Posterior cingulate gyrus (tissue), 11 donors: ENCODE results near the gene CBARP.

Experiments used
- DNase-seq, 10 donors: peaks; one replicate each; pipeline versions ENCODE4 v3.0.0 to v3.0.0-alpha.2; 2020 to 2021; ENCODE audit warnings: mixed read lengths in 3 of 10
- intact Hi-C: fragments of 100-400 bp; cut with DNase I; formaldehyde crosslinking; loops from one replicate; pipeline ENCODE4 v1.15.1; 2023

The CBARP gene

DNA sequence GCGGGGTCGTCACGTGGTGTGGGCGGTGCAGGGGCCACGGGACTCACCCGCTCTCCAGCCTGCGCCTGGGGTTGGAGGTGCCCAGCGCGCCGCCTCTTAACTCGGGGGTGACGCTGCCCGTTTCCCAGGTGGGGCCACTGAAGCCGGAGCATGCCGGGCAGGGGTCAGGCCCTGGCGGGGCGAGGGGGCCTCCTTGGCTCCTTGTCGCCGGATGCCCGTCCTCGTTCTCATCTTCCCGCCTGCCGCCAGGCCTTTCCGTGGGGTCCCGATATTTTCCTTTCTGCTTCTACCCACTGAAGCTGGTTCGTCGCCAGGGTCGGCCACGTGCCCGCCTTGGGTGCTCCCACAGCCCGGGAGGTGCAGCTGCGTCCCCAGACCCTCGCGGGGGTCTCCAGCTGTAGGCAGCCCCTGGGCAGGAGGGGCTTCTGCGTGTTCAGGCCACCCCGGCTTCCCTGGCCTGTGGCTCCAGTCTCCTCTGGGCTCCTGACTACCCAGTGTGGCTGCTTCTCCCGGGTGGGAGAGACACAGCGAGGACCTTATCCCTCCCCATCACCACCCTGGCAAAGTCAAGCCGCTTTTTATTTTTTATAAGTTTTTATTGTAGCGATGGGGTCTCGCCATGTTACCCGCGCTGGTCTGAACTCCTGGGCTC is 38.3 kb upstream of the CBARP start:
- intact Hi-C loops = loop anchor here (5.0 to 10.0 kb wide), 2 partner anchors 81 to 159 kb away; partner anchors contain the start of gene RPS15
- no peak for DNase-seq

DNA sequence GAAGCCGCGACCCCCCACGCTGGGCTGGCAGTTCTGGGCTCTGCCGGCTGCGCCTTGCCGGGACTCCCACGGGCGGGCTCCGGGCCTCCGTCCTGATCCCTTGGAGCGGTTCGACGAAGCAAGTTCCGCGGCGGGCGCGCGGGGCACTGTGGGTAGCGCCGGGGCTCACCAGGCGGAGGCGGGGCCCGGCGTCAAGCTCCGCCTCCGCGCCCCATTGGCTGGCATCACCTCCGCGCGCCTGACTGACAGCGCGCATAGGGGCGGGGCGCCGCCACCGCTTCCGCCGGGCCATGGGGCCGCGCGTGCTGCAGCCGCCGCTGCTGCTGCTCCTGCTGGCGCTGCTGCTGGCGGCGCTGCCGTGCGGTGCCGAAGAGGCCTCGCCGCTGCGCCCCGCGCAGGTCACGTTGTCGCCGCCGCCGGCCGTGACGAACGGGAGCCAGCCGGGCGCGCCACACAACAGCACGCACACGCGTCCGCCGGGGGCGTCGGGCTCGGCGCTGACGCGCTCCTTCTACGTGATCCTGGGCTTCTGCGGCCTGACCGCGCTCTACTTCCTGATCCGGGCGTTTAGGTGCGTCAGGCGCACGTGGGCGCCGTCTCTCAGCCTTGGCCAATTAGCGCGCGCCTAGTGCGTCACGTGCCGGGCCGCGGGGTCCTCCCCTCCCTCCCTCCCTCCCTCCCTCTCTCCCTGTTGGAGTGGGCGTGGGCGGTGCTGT is 37.6 kb upstream of the CBARP start, which contains the start of gene FAM174C:
Gene FAM174C (plus strand): TSS at position 271 of the 716 bp plus-strand sequence. CDS start 20 bp downstream, at position 291.
- DNase-seq = peak; percentile 89 to 99 (median 96)
- intact Hi-C loops = loop anchor here (5.0 to 10.0 kb wide), 2 partner anchors 82 to 159 kb away; partner anchors contain the start of gene RPS15

DNA sequence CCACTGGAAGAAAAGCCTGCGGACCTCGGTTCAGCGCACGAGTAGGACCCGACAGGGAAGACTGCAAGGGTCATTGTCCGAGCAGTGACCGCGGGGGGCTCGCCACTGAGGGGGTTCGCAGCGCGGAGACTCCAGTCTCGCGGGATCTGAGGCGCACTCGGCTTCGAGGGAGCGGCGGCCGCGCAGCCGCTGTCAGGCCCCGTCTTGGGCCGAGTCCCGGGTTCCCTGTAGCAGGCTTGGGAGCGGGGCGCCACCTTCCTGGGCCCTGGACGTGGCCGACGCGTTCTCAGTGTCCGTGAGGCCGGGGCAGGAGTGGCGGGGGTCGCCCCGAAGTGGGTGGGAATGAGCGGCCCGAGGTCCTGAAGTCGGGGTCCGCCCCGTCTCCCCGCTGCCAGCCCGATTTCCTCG is 37.1 kb upstream of the CBARP start:
- no peak for DNase-seq
- intact Hi-C loops = loop anchor here (5.0 to 10.0 kb wide), 2 partner anchors 82 to 160 kb away; partner anchors contain the start of gene RPS15

DNA sequence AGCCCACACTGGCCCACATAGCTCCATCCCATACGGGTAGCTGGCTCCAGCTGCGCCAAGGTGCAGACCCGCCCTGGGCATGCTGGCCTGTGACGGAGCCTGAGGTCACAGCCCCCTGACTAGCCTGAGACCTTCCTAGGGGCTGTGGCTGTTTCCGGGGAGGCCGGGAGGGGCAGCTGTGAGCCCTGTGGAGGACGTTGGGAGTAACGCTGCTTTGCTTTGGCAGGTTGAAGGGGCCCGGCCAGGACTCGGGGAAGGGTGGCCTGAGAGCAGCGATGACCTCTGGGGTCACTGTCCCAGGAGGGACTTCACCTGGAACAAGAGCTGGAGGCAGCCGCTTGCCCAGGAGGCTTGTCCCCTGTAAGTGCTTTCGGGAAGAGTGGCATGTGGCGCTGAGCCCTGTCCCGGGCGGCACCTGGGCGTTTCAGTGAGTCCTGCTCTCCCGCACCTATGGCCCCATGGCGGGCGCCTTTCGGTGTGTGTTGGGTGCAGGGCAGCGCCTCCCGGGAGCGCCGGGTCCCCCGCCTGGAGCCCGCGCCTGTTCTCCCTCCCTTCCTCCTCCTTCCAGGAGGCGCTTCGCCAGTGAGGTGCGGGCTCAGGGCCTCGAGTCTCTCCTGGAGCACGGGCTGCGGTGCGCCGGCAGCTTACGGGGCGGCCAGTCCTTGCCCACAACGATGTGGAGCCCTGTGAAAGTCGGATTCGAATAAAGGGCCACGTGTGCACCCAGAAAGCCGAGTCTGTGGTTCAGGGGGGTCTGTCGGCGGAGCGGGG is 36.5 kb upstream of the CBARP start:
- no peak for DNase-seq
- intact Hi-C loops = loop anchor here (10.0 kb wide), 1 partner anchor 161 kb away; the partner anchor contains the start of gene RPS15

DNA sequence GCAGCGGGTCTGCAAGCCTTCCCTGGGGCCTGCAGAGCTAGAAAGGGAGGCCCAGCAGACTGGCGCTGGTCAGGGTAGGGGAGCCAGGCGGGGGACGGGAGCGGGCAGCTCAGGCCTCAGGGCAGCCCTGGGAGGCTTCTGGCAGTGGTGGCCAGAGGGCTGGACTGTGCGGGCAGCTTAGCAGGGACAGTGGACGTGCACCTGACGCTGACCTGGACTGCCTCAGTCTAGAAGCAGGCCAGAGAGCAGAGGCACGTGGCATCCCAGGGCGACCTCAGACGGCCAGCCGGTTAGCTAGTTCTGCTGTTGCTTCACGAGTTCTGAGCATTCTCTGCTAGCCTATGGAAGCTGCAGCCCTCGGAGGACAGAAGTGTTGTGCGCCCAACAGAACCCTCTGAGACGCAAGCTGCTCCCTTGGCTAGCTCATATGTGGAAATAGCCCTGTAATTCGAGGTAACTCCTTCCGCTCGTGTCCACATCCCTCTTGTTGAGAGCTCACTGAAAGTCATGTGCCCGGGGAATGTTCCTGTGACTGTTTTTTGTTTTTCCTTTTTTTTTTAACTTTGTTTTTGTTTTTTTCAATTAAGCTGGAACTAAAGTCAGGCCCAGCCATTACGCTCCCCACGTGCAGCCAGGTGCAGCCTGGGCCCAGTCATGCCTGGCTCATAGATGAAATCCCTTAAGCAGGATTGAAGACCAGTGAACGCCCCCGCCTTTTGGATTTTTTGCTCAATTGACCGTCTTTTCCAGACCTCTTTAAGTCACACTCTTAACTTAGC is 35.6 kb upstream of the CBARP start:
- DNase-seq = no peak
- intact Hi-C loops = loop anchor here (10.0 kb wide), 1 partner anchor 161 kb away; the partner anchor contains the start of gene RPS15

DNA sequence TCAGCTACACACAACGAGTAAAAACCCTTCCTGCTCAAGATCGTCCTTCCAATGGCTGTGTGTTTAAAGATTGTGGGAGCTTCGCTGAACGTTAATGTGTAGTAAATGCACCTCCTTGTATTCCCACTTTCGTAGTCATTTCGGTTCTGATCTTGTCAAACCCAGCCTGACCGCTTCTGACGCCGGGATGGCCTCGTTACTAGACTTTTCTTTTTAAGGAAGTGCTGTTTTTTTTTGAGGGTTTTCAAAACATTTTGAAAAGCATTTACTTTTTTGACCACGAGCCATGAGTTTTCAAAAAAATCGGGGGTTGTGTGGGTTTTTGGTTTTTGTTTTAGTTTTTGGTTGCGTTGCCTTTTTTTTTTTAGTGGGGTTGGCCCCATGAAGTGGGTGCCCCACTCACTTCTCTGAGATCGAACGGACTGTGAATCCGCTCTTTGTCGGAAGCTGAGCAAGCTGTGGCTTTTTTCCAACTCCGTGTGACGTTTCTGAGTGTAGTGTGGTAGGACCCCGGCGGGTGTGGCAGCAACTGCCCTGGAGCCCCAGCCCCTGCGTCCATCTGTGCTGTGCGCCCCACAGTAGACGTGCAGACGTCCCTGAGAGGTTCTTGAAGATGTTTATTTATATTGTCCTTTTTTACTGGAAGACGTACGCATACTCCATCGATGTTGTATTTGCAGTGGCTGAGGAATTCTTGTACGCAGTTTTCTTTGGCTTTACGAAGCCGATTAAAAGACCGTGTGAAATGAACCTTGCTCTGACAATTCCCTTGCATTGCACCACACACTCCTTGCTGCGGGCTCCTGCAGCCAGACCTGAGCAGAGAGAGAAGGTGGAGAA is 34.8 kb upstream of the CBARP start:
- no peak for DNase-seq
- intact Hi-C loops = loop anchor here (10.0 kb wide), 1 partner anchor 162 kb away; the partner anchor contains the start of gene RPS15

DNA sequence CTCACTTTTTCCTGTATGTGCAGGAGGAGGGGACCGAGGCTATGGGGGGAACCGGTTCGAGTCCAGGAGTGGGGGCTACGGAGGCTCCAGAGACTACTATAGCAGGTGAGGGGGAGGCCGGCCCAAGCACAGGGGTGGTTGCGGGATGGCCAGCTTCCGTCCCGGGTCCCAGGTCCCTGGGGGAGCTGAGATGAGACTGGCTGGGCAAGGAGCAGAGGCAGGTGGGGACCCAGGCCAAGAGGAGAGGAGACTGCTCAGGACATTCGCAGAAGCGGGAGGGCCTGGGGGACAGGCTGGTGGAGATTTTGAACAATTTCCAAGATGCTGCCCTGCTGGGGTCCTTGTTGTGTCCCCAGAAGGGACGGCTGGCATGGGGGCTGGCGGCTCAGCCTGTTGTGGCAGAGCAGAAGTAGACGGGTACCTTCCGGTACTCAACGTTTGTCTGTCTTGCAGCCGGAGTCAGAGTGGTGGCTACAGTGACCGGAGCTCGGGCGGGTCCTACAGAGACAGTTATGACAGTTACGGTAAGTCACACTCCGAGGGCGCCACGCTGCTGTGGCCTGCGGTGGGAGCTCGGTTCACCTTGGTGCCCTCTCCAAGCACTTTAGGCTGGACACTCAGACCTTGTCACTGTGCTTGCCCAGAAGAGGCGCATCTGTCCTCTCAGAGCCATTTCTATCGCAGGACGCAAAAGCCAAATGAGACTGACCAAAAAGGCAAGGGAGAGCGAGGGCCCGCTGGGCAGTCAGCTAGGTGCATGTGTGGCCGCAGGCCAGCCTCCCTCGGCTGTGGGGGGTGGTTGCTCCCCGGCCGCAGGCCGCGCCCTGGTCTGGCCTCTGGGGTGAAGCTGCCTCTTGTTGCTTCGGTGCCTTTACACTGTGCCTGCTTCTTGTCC is 34.0 kb upstream of the CBARP start:
- no peak for DNase-seq
- intact Hi-C loops = loop anchor here (10.0 kb wide), 1 partner anchor 163 kb away; the partner anchor contains the start of gene RPS15

DNA sequence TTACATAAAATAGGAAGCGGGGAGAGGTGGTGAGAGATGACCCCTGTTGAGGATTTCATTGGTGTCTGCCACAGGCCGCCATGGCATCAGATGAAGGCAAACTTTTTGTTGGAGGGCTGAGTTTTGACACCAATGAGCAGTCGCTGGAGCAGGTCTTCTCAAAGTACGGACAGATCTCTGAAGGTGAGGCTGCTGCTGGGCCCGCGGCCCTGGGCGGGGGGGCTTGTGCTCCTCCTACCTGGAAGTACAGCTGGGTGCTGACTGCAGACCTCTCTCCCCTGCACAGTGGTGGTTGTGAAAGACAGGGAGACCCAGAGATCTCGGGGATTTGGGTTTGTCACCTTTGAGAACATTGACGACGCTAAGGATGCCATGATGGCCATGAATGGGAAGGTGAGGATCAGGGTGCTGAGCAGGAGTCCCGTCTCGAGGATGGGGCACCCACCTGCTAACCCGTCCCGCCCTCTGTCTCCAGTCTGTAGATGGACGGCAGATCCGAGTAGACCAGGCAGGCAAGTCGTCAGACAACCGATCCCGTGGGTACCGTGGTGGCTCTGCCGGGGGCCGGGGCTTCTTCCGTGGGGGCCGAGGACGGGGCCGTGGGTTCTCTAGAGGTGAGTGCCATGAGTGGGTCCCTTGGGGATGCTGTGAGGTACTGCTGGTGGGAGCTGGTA is 33.2 kb upstream of the CBARP start:
- DNase-seq = no peak
- intact Hi-C loops = loop anchor here (10.0 kb wide), 1 partner anchor 164 kb away; the partner anchor contains the start of gene RPS15

DNA sequence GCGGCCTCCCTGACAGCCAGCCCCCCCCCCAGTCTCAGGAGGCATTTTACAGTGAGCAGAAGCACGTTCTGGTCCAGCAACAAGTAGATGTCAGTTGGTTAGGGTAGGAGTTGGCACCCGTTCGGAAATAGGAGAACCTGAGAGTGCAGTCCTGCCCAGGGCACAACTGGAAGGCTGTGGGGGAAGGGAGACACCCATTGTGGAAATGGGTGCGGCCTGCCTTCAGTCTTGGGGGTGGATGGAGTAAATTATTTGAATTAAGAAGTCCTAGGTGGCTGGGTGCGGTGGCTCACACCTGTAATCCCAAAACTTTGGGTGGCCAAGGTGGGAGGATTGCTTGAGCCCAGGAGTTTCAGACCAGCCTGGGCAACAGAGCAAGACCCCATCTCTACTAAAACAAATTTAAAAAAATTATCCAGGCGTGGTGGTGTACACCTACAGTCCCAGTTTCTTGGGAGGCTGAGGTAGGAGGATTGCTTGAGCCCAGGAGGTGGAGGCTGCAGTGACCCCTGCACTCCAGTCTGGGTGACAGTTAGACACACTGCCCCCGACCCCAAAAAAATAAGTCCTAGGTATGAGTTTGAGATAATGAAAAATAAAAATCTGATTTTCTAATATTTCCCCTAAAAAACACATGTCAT is 32.5 kb upstream of the CBARP start:
- no peak for DNase-seq
- intact Hi-C loops = loop anchor here (10.0 kb wide), 1 partner anchor 164 kb away; the partner anchor contains the start of gene RPS15

DNA sequence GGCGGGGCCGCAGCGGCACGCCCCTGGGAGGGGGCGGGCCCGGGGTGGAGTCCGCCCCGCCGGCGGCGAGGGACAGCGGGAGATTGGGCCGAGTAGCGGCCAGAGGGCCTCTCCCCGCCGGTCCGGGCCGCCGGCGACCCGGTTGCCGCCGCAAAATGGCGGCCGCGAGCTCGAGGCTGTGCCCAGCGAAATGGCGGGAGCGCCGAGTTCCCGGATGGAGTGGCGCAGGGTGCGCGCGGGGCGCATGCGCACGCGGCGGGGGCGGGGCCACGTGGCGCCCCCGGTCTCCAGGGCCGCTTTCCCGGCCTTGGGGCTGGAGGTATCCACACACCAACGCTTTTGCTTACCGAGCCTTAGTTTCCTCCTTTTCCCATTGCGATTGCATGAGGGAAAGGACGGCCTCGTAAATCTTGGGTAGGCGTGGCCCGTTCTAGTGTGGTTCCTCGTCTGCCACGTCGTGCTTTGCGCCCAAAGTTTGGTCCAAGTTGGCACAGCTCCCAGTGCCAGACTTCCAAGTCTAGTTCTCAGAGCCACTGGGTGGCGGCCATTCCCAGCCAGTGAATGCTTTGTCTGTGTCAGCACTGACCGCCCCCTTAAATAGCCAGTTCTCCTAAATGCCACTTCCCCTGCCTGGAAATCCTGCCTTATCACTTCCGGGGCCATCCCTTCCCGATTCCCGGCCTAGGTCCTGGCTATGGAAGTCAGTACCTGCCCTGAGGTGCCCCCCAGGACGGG is 31.8 kb upstream of the CBARP start:
- peak; percentile 70 to 96 (median 77) for DNase-seq

DNA sequence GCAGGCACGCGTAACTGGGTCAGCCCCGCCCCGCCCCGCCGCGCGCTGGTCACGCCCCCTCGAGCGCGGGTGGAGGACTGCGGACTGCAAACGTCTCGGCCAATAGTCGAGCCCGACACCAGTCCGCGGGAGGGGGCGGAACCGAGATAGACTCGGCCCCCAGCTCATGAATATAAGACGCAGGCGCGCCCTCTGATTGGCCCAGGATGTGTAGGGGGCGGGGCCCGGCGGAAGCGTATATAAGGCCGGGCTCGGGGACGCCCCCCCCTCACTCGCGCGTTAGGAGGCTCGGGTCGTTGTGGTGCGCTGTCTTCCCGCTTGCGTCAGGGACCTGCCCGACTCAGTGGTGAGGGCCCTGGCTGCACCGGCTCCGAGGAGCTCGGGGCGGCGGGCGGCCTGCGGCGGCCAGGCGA is 31.3 kb upstream of the CBARP start, which contains the start of gene CIRBP:
Gene CIRBP (plus strand): TSS at position 268 of the 413 bp plus-strand sequence. CDS start 1,602 bp downstream, outside the sequence.
- DNase-seq = peak; percentile 99 to 100 (median 100)
- intact Hi-C loops = no loop called here

More for the DNA sequence above, 31.8 kb upstream of the CBARP start:
- intact Hi-C loops = loop anchor here (10.0 kb wide), 1 partner anchor 165 kb away; the partner anchor contains the start of gene RPS15

DNA sequence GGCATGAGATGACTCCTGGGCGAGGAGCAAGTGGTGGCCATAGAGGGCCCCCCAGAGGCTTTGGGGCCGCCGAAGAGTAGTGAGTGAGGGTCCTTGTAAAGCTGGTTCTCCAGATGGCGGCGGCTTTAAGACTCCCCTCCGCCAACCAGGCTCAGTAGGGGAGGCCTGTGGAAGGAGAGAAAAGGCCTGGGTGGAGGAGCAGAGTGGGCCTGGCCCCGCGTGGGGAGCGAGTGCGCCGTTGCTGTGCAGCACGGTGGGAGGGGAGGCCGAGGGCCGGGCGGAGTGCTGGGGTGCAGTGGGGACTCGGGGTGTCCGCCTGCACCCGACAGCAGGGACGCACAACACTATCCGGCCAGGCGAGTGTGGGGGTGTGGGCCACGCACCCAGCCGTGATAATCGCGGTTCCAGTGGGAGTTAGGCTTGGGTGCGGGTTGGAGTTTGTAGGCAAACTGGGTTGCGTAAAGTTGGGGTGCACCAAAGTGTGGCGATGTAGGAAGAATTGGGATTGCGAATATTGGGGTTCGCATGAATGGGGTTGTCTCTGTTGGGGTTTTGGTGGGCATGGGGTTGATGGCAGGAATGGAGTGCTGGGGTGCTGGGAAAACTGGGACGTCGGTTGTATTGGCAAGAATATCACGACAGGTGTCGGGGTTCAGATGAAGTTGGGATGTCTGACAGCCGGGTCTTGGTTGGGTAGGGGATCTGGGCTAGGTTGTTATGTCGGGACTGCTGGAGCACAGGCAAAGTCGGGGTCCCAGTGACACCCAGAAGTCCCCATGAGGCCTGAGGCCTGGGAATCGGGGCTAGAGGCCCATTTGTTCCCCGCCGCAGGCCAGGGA is 30.6 kb upstream of the CBARP start:
- intact Hi-C loops = loop anchor here (1.0 kb wide), 1 partner anchor 19 kb away; no protein-coding TSS in a partner anchor

DNA sequence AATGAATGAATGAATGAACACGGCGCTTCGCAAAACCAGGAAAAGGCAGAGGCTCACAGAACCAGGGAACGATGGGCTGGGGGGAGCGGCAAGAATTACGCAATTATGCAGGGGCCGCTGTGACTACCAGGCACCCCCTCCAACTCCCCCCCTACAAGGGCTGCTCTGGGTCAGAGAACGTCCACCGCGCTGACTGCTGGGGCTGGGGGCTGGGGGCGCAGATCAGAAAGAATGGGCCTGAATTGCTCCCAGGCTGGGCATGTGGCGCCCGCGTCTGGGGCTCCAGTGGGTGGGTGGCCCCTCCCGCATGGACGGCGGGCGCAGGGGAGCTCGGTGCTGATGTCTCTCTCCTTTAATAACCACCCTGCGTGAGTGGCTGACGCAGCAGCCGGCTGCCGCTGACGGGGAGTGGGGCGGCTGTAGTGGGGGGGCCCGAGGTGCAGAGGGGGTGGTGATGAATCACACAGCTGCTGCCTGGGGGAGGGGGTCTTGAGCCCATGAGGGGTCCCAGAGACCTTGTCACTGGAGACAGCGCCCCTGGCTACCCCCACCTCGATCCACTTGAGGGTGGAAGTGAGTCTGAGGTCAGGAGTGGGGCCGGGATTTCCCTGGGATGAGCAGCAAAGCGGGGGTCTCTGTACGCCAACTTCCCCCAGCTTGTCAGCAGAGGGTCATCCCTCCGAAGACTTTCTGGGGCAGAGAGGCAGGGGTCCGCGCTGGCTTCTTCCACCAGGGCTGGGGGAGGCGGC is 29.8 kb upstream of the CBARP start:
- intact Hi-C loops = loop anchor here (1.0 kb wide), 2 partner anchors 18 to 23 kb away; no protein-coding TSS in a partner anchor
- peak in 1 of 10 donors; percentile 89 for DNase-seq

More for the DNA sequence above, 30.6 kb upstream of the CBARP start:
- no peak for DNase-seq
